ENCODE data around the gene SMARCC1.

DNA sequence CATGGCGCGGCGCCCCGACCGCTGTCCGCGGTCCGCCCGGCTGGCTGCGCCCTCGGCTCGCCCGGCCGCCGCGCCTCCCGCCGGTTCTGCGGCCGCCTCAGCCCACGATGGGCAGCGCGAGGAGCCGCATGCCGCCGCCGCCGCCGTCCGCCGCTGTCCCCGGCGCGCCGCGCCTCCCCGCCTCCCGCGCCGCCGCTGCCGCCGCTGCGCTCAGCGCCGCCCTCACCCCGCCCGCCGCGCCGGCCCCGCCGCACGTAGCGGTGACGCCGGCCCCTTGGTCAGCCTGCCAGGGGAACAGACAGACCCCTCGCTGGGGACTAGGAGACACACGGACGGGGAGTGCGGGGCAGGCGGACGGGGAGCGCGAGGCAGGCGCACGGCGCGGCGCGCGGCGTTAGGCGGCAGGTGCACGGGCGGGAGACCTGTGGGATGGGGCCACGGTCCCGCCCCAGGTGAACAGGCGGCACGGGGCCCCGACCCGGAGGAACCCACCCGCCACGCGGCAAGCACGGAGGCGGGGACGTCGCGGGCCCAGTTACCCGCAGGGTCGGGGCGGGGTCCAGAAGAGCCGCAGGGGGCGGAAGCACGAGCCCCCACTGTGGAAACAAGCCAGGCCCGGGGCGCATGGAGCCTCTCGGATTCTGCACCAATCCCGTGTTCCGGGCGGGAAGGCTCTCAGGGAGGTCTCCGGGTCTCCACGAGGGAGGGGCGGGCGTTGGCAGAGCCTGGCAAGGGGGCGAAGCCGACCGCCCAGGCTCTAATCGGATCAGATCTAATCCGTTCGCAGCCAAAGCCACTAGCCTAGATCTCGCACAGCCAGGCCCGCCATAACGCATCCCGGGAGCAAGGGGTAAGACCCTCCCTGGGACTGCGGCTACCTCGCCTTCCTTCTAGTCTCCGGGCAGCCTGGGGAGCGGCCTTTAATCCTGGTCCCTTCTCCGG, 202.7 kb downstream of the SMARCC1 start, which contains the start of gene CSPG5:
- TF ChIP-seq, protein P1, sequence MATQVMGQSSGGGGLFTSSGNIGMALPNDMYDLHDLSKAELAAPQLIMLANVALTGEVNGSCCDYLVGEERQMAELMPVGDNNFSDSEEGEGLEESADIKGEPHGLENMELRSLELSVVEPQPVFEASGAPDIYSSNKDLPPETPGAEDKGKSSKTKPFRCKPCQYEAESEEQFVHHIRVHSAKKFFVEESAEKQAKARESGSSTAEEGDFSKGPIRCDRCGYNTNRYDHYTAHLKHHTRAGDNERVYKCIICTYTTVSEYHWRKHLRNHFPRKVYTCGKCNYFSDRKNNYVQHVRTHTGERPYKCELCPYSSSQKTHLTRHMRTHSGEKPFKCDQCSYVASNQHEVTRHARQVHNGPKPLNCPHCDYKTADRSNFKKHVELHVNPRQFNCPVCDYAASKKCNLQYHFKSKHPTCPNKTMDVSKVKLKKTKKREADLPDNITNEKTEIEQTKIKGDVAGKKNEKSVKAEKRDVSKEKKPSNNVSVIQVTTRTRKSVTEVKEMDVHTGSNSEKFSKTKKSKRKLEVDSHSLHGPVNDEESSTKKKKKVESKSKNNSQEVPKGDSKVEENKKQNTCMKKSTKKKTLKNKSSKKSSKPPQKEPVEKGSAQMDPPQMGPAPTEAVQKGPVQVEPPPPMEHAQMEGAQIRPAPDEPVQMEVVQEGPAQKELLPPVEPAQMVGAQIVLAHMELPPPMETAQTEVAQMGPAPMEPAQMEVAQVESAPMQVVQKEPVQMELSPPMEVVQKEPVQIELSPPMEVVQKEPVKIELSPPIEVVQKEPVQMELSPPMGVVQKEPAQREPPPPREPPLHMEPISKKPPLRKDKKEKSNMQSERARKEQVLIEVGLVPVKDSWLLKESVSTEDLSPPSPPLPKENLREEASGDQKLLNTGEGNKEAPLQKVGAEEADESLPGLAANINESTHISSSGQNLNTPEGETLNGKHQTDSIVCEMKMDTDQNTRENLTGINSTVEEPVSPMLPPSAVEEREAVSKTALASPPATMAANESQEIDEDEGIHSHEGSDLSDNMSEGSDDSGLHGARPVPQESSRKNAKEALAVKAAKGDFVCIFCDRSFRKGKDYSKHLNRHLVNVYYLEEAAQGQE (IDR thresholded peaks at IDR 0.05; ENCODE audit: insufficient read depth in 1 of 2, low read depth in 2 of 2, low read length in 1 of 2) = no peak
- TF ChIP-seq, protein P2, sequence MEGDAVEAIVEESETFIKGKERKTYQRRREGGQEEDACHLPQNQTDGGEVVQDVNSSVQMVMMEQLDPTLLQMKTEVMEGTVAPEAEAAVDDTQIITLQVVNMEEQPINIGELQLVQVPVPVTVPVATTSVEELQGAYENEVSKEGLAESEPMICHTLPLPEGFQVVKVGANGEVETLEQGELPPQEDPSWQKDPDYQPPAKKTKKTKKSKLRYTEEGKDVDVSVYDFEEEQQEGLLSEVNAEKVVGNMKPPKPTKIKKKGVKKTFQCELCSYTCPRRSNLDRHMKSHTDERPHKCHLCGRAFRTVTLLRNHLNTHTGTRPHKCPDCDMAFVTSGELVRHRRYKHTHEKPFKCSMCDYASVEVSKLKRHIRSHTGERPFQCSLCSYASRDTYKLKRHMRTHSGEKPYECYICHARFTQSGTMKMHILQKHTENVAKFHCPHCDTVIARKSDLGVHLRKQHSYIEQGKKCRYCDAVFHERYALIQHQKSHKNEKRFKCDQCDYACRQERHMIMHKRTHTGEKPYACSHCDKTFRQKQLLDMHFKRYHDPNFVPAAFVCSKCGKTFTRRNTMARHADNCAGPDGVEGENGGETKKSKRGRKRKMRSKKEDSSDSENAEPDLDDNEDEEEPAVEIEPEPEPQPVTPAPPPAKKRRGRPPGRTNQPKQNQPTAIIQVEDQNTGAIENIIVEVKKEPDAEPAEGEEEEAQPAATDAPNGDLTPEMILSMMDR (IDR thresholded peaks at IDR 0.05) = no peak
- no peak for TF ChIP-seq POLR2AphosphoS5 (IDR thresholded peaks at IDR 0.05; ENCODE audit: low read depth, low read length)
- TF ChIP-seq SIN3A (IDR thresholded peaks at IDR 0.05; ENCODE audit: borderline replicate concordance, insufficient read depth, low read depth, low read length) = no peak
- TF ChIP-seq TCF7L2 (IDR thresholded peaks at IDR 0.05; ENCODE audit: low read depth, low read length) = no peak

Measured in Panc1 (cell line).